Activated CD4-positive, alpha-beta T cell treated with anti-CD3 and anti-CD28 coated beads, Interleukin-2, amount 10 ng/mL, durations not matched to agents 7 days and 5 days (primary cell): ENCODE measurements around the gene PLXNA3. TPM values are rescaled to one million over a fixed set of nuclear protein-coding genes. Genes with fewer than 3 reads are reported as not detected.

Experiments used
- CTCF ChIA-PET: fragments of 350-600 bp; sonication (Branson Sonifier 250); formaldehyde crosslinking; loops from one replicate; lab custom pipeline; 2021; ENCODE audit warnings: antibody characterized with exemption; lab: Charles Lee
- POLR2A ChIA-PET: fragments of 350-600 bp; sonication (Branson Sonifier 250); formaldehyde crosslinking; loops from one replicate; lab custom pipeline; 2021; ENCODE audit warnings: antibody characterized with exemption; lab: Charles Lee
- DNase-seq: peaks from one replicate; pipeline ENCODE4 v3.0.0-alpha.2; 2020
- H3K27ac Mint-ChIP-seq: one replicate; pipeline ENCODE4 v1.8.0; 2021; ENCODE audit warnings: mild to moderate bottlenecking, moderate library complexity, mixed read lengths
- H3K27me3 Mint-ChIP-seq: one replicate; pipeline ENCODE4 v1.8.0; 2021; ENCODE audit warnings: mixed read lengths
- H3K36me3 Mint-ChIP-seq: one replicate; pipeline ENCODE4 v1.8.0; 2021; ENCODE audit warnings: low read depth, mixed read lengths
- H3K4me1 Mint-ChIP-seq: one replicate; pipeline ENCODE4 v1.8.0; 2021; ENCODE audit warnings: mixed read lengths
- H3K4me3 Mint-ChIP-seq: one replicate; pipeline ENCODE4 v1.8.0; 2021; ENCODE audit warnings: mild to moderate bottlenecking, moderate library complexity, mixed read lengths
- H3K9me3 Mint-ChIP-seq: one replicate; pipeline ENCODE4 v1.8.0; 2021; ENCODE audit warnings: mixed read lengths
- total RNA-seq, 2 experiments: library from RNA; stranded (reverse); gene quantifications; one replicate each; pipeline ENCODE4 v1.2.3, GENCODE V29; 2021

The PLXNA3 gene
- total RNA-seq, 2 experiments from 2014 or later, result 26.2 to 28.3 TPM

DNA sequence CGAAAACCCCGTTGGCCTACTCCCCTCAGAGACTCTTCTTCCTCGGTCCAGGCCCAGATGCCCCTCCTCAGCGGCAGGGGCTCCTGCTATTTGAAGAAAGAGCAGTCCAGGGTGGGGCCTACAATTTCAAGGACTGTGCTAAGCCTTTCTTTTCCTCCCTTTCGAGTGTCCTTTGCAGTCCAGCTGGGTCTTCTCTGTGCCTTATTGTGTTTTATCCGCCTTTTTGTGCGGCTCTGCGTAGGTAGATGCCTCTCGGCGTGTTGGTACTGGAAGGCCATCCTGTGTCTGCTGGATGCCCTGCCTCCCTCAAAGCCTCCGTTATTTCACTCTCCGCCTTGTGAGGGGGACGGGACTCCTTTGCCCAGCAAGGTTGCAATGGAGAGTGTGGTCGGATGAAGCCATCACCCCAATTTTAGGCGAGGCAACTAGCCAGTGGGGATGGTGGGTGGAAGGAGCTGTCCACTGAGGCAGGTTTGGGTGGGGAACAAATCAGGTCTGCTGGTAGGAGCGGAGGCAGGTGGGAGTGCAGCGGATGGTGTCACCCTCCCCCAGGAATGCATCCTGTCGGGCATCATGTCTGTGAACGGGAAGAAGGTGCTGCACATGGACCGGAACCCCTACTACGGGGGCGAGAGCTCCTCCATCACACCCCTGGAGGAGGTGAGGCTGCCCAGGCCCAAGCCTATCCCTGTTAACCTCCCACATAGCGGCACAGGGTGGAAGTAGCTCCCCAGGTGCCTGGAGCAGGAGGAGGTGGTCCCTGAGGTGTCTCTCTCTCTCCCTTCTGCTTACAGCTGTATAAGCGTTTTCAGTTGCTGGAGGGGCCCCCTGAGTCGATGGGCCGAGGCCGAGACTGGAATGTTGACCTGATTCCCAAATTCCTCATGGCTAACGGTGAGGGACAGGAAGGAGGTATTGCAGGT is 19.8 kb upstream of the PLXNA3 start:
- Mint-ChIP-seq H3K36me3 (peaks cover 21% of the 10 kb centered on the region), H3K9me3 (no peaks in the 10 kb centered on the region), H3K27me3 (no peaks in the 10 kb centered on the region), H3K4me3 (peak overlapping the region; percentile 81), H3K27ac (peak overlapping the region; percentile 83), H3K4me1 (peaks cover 31% of the 10 kb centered on the region)
- no peak for DNase-seq
- ChIA-PET CTCF (interaction anchor here (0.6 to 1.2 kb wide), 2 partner anchors 10 to 199 kb away, joined by 3 to 4 read pairs; partner anchors contain the start of gene ATP6AP1), POLR2A (no interaction called here)

DNA sequence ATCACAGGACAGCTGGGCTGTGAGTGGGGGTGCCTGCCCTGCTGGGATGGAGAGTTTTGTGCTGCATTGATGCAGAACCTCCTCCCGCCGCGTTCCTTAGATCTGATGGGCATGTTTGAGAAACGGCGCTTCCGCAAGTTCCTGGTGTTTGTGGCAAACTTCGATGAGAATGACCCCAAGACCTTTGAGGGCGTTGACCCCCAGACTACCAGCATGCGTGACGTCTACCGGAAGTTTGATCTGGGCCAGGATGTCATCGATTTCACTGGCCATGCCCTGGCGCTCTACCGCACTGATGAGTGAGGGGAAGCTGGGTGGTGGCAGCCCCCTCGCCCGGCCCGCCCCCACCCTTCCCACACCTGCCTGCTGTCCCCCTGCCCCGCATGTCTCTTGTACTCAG is 18.2 kb upstream of the PLXNA3 start:
- POLR2A ChIA-PET, result no interaction called here
- Mint-ChIP-seq H3K27me3 (no peaks in the 10 kb centered on the region), H3K9me3 (no peaks in the 10 kb centered on the region), H3K4me1 (peaks cover 36% of the 10 kb centered on the region), H3K27ac (no peak overlapping the region), H3K36me3 (peaks cover 17% of the 10 kb centered on the region), H3K4me3 (no peak overlapping the region)
- DNase-seq, result no peak
- CTCF ChIA-PET, result interaction anchor here (1.2 kb wide), 1 partner anchor 11 kb away, joined by 3 read pairs; the partner anchor contains the start of gene ATP6AP1

DNA sequence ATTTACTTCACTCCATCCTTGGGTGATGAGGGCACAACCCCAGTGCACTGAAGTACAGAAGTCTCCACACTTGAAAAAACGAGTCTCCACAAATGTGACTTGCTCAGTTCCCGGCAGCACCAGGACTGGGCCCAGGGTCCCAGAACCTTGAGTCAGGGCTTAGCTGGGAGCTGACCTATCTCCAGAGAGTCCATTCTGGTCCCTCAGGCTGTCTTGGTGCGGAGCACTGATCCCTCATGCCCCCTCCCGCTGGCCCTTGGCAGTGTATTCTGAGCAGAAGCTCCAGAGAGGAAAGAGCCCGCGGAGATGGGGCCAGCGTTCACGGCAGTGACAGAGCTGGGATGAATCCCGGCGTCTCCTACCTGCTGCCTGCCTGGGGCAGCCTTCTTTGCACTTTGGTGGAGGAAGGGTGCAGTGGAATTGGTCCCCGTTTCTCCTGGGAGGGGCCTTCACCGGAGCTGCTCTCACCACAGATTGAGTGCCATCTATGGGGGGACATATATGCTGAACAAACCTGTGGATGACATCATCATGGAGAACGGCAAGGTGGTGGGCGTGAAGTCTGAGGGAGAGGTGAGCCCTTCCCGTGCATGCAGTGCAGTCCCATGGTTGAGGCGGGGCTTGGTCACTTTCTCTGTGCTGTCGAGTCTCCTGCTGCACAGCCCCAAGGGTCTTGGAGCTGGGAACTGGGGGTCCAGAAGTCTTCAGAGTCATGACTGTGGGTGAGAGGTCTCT is 17.3 kb upstream of the PLXNA3 start:
- no peak overlapping the region for H3K27ac Mint-ChIP-seq
- DNase-seq, result no peak
- H3K4me3 Mint-ChIP-seq, result no peak overlapping the region
- no peaks in the 10 kb centered on the region for H3K27me3 Mint-ChIP-seq
- CTCF ChIA-PET, result interaction anchor here (1.0 to 1.5 kb wide), 3 partner anchors 10 to 42 kb away, joined by 3 to 5 read pairs (median 4); partner anchors contain the start of genes ATP6AP1 and RPL10
- H3K4me1 Mint-ChIP-seq, result peaks cover 36% of the 10 kb centered on the region
- H3K9me3 Mint-ChIP-seq, result no peaks in the 10 kb centered on the region
- POLR2A ChIA-PET, result no interaction called here
- H3K36me3 Mint-ChIP-seq, result peaks cover 11% of the 10 kb centered on the region

DNA sequence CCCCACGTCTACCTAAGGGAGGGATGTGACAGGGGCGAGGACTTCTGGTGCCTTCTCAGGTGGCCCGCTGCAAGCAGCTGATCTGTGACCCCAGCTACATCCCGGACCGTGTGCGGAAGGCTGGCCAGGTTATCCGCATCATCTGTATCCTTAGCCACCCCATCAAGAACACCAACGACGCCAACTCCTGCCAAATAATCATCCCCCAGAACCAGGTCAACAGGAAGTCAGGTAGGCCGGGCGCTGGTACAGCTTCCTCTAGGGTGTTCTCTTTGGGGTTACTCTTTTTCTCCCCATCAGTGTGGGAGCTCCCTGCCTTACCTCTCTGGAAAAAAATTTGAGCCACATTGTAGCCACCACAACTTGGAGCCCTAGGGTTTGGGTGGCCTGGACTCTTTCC is 16.5 kb upstream of the PLXNA3 start:
- Mint-ChIP-seq H3K4me1 (peaks cover 29% of the 10 kb centered on the region), H3K9me3 (no peaks in the 10 kb centered on the region), H3K36me3 (peaks cover 7% of the 10 kb centered on the region), H3K27me3 (no peaks in the 10 kb centered on the region), H3K4me3 (no peak overlapping the region), H3K27ac (no peak overlapping the region)
- DNase-seq, result no peak
- ChIA-PET CTCF (interaction anchor here (1.1 to 1.5 kb wide), 2 partner anchors 9 to 13 kb away, joined by 3 to 4 read pairs; partner anchors contain the start of gene ATP6AP1), POLR2A (no interaction called here)

DNA sequence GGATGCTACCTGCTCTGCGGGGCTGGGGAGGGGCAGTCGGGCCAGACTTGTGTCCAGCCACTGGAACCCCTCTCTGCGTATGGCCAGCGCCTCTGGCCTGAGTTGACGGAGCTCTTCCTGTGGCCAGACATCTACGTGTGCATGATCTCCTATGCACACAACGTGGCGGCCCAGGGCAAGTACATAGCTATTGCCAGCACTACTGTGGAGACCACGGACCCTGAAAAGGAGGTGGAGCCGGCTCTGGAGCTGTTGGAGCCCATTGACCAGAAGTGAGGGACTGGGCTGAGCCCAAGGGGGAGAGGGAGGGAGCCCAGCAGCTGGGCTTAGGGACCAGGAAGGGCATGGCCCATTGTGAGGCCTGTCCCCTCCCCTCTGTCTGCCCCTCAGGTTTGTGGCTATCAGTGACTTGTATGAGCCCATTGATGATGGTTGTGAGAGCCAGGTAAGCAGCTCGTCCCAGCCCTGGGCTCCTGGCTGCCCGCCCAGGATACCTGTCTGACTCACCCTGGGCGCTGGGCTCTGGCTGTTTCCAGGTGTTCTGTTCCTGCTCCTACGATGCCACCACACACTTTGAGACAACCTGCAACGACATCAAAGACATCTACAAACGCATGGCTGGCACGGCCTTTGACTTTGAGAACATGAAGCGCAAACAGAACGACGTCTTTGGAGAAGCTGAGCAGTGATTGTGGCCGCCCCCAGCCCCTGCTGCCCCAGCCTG is 15.9 kb upstream of the PLXNA3 start:
- Mint-ChIP-seq H3K36me3 (peaks cover 10% of the 10 kb centered on the region), H3K4me3 (no peak overlapping the region), H3K9me3 (no peaks in the 10 kb centered on the region), H3K27ac (peak overlapping the region; percentile 19), H3K27me3 (no peaks in the 10 kb centered on the region), H3K4me1 (peaks cover 31% of the 10 kb centered on the region)
- DNase-seq, result no peak
- CTCF ChIA-PET, result interaction anchor here (1.5 kb wide), 1 partner anchor 14 kb away, joined by 4 read pairs; the partner anchor contains the start of gene ATP6AP1
- POLR2A ChIA-PET, result no interaction called here

DNA sequence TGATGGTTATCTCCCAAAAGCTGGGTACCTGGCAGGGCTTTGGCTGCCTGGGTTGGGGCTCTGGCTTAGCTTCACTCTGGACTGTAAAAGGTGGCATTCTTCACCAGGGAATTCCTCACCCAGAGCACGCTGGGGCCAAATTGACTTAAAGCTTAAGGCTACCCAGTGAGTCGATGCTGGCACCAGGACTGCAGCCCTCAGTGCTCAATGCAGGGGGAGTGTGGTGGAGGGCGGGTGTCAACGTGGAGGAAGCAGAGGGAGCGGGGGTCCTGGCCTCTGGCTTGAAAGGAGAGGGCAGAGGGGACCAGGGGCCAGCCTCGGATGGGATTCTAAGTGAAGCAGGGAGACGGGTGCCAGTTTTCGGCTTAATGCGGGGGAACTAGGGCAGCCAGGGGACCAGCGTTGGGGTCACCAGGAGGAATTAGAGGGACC is 14.6 kb upstream of the PLXNA3 start:
- H3K4me1 Mint-ChIP-seq, result peaks cover 24% of the 10 kb centered on the region
- peak overlapping the region; percentile 70 for H3K4me3 Mint-ChIP-seq
- no peaks in the 10 kb centered on the region for H3K9me3 Mint-ChIP-seq
- H3K36me3 Mint-ChIP-seq, result peaks cover 11% of the 10 kb centered on the region
- CTCF ChIA-PET, result no interaction called here
- DNase-seq, result no peak
- no peaks in the 10 kb centered on the region for H3K27me3 Mint-ChIP-seq
- POLR2A ChIA-PET, result no interaction called here
- H3K27ac Mint-ChIP-seq, result peak overlapping the region; percentile 84

DNA sequence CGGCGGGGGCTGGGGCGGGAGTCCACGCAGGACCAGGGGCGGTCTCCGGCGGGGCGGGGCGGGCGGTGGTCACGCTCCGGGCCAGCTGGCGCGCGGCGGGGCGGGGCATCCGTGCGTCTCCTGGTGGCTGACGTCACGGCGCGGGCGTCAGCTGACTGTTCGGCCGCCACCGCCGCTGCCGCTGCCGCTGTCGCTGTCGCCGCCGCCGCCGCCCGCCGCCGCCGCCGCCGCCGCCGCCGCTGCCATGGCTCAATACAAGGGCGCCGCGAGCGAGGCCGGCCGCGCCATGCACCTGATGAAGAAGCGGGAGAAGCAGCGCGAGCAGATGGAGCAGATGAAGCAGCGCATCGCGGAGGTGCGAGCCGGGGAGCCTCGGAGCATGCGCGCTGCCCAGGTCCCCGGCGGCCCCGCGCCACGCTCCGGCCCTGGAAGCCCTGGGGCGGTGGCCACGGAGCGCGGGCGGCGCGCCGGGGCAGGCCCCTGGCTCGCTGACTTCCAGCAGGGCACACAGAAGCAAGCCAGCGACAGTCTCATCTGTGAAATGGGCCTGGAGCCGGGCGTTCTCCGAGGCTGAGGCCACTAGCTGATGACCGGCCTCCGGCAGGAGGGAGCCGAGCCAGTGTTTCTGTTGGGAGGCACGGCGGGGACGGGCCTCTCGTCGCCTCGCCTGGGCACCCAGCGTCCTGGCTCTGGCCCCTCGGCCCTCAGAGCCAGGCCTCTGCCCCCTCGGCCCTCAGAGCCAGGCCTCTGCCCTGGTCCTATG is 13.9 kb upstream of the PLXNA3 start, which contains the start of gene FAM50A:
Gene FAM50A (plus strand): TSS at position 150 of the 763 bp plus-strand sequence. CDS start 95 bp downstream, at position 245.
- ChIA-PET CTCF (interaction anchor here (1.1 kb wide), 1 partner anchor 11 kb away, joined by 3 read pairs; no protein-coding TSS in a partner anchor), POLR2A (no interaction called here)
- Mint-ChIP-seq H3K27me3 (no peaks in the 10 kb centered on the region), H3K27ac (peak within 1 kb of the TSS; percentile 84), H3K4me1 (peaks cover 22% of the 10 kb centered on the region), H3K9me3 (no peaks in the 10 kb centered on the region), H3K36me3 (peaks cover 11% of the 10 kb centered on the region), H3K4me3 (peak within 1 kb of the TSS; percentile 70)
- DNase-seq, result peak; percentile 66

DNA sequence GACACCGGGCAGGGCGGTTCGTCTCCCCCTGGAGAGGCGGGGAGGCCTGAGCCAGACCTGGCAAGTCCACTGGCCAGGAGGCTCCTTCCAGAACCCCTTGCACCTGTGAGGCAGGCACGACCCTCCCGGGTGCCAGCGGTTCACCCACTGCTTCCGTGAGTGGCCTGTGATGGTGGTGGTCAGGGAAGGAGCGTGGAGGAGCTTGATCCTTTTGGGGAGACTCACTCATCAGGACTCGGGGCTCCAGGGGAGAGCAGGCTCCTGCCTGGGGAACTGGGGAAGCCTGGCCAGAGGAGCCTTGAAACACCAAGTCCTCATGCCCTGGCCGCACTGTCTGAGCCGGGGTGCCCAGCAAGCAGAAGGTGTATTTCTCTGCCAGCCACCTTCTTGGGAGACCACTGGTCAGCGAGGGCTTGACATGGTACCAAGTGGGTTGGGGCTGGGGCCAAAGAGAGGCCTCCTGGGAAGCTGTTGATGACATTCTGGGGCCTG is 13.3 kb upstream of the PLXNA3 start:
- H3K36me3 Mint-ChIP-seq, result peaks cover 11% of the 10 kb centered on the region
- no peak overlapping the region for H3K27ac Mint-ChIP-seq
- CTCF ChIA-PET, result interaction anchor here (1.1 kb wide), 1 partner anchor 10 kb away, joined by 3 read pairs; no protein-coding TSS in a partner anchor
- DNase-seq, result no peak
- peaks cover 21% of the 10 kb centered on the region for H3K4me1 Mint-ChIP-seq
- POLR2A ChIA-PET, result no interaction called here
- peak overlapping the region; percentile 56 for H3K4me3 Mint-ChIP-seq
- no peaks in the 10 kb centered on the region for H3K9me3 Mint-ChIP-seq
- no peaks in the 10 kb centered on the region for H3K27me3 Mint-ChIP-seq

DNA sequence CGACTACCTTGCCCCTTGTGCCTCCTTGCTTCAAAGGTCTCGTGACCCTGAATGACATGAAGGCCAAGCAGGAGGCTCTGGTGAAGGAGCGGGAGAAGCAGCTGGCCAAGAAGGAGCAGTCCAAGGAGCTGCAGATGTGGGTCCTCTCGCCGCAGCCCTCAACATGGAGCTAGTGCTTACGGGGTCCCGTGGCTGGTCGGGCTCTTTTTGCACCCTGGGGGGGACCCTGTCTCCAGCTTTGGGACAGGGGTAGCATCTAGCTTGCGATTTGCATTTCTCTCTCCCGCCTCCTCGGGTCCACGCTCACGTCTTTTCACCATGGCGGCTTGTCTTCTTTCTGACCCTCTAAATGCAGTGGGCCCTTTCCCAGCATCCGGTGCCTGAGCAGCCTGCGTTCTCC is 12.3 kb upstream of the PLXNA3 start:
- H3K4me3 Mint-ChIP-seq, result peak overlapping the region; percentile 34
- ChIA-PET CTCF (interaction anchor here (1.1 to 1.9 kb wide), 2 partner anchors 9 to 42 kb away, joined by 3 to 5 read pairs; no protein-coding TSS in a partner anchor), POLR2A (interaction anchor here (0.6 kb wide), 1 partner anchor 98 kb away, joined by 3 read pairs; no protein-coding TSS in a partner anchor)
- H3K27me3 Mint-ChIP-seq, result no peaks in the 10 kb centered on the region
- H3K36me3 Mint-ChIP-seq, result peaks cover 11% of the 10 kb centered on the region
- no peak for DNase-seq
- H3K27ac Mint-ChIP-seq, result no peak overlapping the region
- peaks cover 17% of the 10 kb centered on the region for H3K4me1 Mint-ChIP-seq
- no peaks in the 10 kb centered on the region for H3K9me3 Mint-ChIP-seq

DNA sequence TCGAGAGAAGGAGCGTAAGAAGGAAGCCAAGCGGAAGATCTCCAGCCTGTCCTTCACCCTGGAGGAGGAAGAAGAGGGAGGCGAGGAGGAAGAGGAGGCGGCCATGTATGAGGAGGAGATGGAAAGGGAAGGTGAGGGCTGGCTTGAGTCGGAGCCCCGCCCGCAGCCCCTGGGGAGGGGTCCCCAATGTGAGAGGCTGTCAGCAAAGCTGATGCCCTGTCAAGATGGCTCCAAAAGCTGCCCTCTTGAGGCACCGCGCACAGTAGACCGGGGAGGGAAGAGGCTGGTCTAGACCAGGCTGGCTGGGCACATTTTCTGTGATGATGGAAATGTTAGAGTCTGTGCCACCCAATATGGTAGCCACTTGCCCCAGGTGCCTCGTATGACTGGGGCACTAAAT is 11.7 kb upstream of the PLXNA3 start:
- Mint-ChIP-seq H3K36me3 (peaks cover 9% of the 10 kb centered on the region), H3K27ac (no peak overlapping the region), H3K9me3 (no peaks in the 10 kb centered on the region), H3K27me3 (no peaks in the 10 kb centered on the region), H3K4me1 (peaks cover 16% of the 10 kb centered on the region), H3K4me3 (no peak overlapping the region)
- no peak for DNase-seq
- ChIA-PET POLR2A (no interaction called here), CTCF (interaction anchor here (1.9 kb wide), 1 partner anchor 41 kb away, joined by 5 read pairs; no protein-coding TSS in a partner anchor)

DNA sequence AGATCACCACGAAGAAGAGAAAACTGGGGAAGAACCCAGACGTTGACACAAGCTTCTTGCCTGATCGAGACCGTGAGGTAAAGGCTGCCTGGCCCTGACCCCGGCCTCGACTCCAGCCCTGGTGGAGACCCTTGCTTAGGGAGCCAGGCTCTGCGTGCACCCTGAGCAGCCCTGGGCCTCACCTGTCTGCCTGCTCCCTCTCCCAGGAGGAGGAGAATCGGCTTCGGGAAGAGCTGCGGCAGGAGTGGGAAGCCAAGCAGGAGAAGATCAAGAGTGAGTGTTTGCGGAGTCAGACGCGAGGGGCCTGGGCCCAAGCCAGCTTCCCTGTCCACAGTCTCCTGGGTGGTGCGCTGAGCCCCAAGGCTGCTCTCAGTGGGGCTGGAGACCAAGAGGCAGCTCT is 9.6 kb upstream of the PLXNA3 start:
- ChIA-PET POLR2A (no interaction called here), CTCF (no interaction called here)
- peaks cover 9% of the 10 kb centered on the region for H3K36me3 Mint-ChIP-seq
- no peak overlapping the region for H3K4me3 Mint-ChIP-seq
- H3K9me3 Mint-ChIP-seq, result no peaks in the 10 kb centered on the region
- H3K4me1 Mint-ChIP-seq, result peaks cover 4% of the 10 kb centered on the region
- no peak for DNase-seq
- H3K27me3 Mint-ChIP-seq, result no peaks in the 10 kb centered on the region
- H3K27ac Mint-ChIP-seq, result no peak overlapping the region
